ENCODE data around the gene KXD1. TPM values are rescaled to one million over a fixed set of nuclear protein-coding genes. Genes with fewer than 3 reads are reported as not detected.

The KXD1 gene
- total RNA-seq, 1 experiment from 2014 or later: 120 TPM

DNA sequence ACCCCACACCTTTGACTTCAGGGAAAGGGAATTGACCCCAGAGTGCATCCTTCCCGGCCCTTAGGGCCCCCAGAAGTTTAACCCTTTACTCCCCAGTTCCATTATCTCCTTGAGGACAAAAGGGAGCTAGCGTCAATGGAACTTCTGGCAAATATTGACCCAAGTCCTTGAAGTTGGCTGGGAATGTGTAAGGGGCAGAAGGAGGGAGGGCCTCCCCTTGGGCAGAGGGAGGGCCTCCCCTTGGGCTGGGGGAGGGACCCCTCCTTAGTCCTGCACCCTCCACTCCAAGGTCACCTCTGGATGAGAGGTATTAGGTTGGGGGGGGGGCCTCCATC lies 52.0 kb downstream of the KXD1 start:
- no peaks in the 10 kb centered on the region for H3K9me3 Mint-ChIP-seq (ENCODE audit: unreplicated experiment)
- H3K36me3 Mint-ChIP-seq (ENCODE audit: insufficient read depth, unreplicated experiment): no peaks in the 10 kb centered on the region
- TF ChIP-seq, protein P1, sequence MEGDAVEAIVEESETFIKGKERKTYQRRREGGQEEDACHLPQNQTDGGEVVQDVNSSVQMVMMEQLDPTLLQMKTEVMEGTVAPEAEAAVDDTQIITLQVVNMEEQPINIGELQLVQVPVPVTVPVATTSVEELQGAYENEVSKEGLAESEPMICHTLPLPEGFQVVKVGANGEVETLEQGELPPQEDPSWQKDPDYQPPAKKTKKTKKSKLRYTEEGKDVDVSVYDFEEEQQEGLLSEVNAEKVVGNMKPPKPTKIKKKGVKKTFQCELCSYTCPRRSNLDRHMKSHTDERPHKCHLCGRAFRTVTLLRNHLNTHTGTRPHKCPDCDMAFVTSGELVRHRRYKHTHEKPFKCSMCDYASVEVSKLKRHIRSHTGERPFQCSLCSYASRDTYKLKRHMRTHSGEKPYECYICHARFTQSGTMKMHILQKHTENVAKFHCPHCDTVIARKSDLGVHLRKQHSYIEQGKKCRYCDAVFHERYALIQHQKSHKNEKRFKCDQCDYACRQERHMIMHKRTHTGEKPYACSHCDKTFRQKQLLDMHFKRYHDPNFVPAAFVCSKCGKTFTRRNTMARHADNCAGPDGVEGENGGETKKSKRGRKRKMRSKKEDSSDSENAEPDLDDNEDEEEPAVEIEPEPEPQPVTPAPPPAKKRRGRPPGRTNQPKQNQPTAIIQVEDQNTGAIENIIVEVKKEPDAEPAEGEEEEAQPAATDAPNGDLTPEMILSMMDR (IDR thresholded peaks at IDR 0.05; ENCODE audit: unreplicated experiment): no peak
- no TSS peak for BruUV-seq (replicated peaks)
- ChIA-PET CTCF (interaction anchor here (0.6 to 1.0 kb wide), 2 partner anchors 16 to 378 kb away, joined by 3 to 4 read pairs; no protein-coding TSS in a partner anchor), POLR2A (no interaction called here)
- no peak overlapping the region for H3K4me3 Mint-ChIP-seq (ENCODE audit: unreplicated experiment)
- peaks cover 75% of the 10 kb centered on the region for H3K27me3 Mint-ChIP-seq (ENCODE audit: insufficient read depth, unreplicated experiment)
- H3K27ac Mint-ChIP-seq (ENCODE audit: low read depth, unreplicated experiment): no peak overlapping the region
- H3K4me1 Mint-ChIP-seq (ENCODE audit: insufficient read depth, unreplicated experiment): peaks cover 11% of the 10 kb centered on the region
- DNase-seq (ENCODE audit: unreplicated experiment): no peak
- intact Hi-C loops (cut with micrococcal nuclease): no loop called here

DNA sequence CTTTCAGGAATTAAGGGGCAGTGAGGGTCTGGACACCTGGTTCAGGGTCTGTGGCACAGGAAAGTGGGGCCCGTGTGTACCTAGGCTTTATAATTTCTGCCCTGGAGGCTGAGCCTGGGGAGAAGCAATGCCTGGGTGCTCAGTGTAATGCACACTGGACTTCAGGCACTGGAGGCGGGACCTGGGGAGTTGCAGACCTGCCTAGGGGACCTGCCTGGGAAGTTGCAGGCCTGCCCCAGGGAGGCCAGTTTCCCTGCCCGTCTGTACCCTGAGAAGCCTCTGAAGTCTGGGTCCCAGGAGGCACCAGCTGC lies 52.5 kb downstream of the KXD1 start:
- Mint-ChIP-seq H3K36me3 (ENCODE audit: insufficient read depth, unreplicated experiment) (no peaks in the 10 kb centered on the region), H3K27ac (ENCODE audit: low read depth, unreplicated experiment) (no peak overlapping the region), H3K9me3 (ENCODE audit: unreplicated experiment) (no peaks in the 10 kb centered on the region), H3K27me3 (ENCODE audit: insufficient read depth, unreplicated experiment) (peaks cover 75% of the 10 kb centered on the region), H3K4me3 (ENCODE audit: unreplicated experiment) (no peak overlapping the region), H3K4me1 (ENCODE audit: insufficient read depth, unreplicated experiment) (peaks cover 10% of the 10 kb centered on the region)
- intact Hi-C loops (cut with micrococcal nuclease): no loop called here
- TF ChIP-seq, protein P1 (IDR thresholded peaks at IDR 0.05; ENCODE audit: unreplicated experiment): no peak
- POLR2A ChIA-PET: no interaction called here
- CTCF ChIA-PET: interaction anchor here (1.0 kb wide), 1 partner anchor 16 kb away, joined by 3 read pairs; no protein-coding TSS in a partner anchor
- DNase-seq (ENCODE audit: unreplicated experiment): no peak
- BruUV-seq (replicated peaks): no TSS peak

DNA sequence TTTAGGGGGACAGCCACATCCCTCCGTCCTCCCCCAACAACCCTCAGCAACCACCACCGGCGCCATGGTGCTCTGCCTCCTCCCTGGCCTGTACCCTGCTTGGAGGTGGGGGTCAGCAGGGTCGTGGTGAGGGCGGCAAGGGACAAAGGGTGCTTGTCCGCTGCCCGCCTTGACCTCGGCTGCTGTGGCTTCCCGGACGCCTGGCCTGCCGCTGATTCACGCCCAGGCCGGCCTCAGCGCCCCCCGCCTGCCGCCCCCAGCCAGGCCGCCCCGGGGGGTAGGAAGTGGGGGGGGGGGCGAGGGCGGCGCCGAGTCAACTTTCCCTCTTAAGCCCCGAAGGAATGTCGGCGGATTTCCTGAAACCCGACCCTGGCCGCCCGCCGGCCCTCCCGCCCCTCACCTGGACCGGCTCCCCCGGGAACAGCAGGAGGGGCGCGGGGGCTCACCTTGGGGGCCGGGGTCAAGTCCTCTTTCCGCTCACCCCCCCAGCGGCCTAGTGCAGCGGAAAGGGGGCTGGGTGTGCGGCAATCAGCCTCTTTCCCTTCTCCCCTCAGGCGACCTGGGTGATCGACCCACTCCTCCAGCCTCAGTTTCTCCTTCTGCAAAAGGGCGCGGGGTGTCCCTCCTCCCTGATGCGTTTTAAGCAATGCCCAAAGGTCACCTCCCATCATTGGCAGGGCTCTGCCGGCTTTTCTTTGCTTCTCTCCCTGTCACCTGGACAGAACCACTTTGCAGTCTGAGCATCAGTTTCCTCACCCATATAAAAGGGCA lies 53.1 kb downstream of the KXD1 start:
- intact Hi-C loops (cut with micrococcal nuclease): no loop called here
- H3K36me3 Mint-ChIP-seq (ENCODE audit: insufficient read depth, unreplicated experiment): no peaks in the 10 kb centered on the region
- H3K4me3 Mint-ChIP-seq (ENCODE audit: unreplicated experiment): no peak overlapping the region
- DNase-seq (ENCODE audit: unreplicated experiment): no peak
- no TSS peak for BruUV-seq (replicated peaks)
- TF ChIP-seq, protein P1 (IDR thresholded peaks at IDR 0.05; ENCODE audit: unreplicated experiment): no peak
- no peaks in the 10 kb centered on the region for H3K9me3 Mint-ChIP-seq (ENCODE audit: unreplicated experiment)
- H3K27me3 Mint-ChIP-seq (ENCODE audit: insufficient read depth, unreplicated experiment): peaks cover 72% of the 10 kb centered on the region
- ChIA-PET POLR2A (no interaction called here), CTCF (interaction anchor here (1.0 kb wide), 1 partner anchor 17 kb away, joined by 3 read pairs; no protein-coding TSS in a partner anchor)
- H3K4me1 Mint-ChIP-seq (ENCODE audit: insufficient read depth, unreplicated experiment): peaks cover 6% of the 10 kb centered on the region
- H3K27ac Mint-ChIP-seq (ENCODE audit: low read depth, unreplicated experiment): no peak overlapping the region

DNA sequence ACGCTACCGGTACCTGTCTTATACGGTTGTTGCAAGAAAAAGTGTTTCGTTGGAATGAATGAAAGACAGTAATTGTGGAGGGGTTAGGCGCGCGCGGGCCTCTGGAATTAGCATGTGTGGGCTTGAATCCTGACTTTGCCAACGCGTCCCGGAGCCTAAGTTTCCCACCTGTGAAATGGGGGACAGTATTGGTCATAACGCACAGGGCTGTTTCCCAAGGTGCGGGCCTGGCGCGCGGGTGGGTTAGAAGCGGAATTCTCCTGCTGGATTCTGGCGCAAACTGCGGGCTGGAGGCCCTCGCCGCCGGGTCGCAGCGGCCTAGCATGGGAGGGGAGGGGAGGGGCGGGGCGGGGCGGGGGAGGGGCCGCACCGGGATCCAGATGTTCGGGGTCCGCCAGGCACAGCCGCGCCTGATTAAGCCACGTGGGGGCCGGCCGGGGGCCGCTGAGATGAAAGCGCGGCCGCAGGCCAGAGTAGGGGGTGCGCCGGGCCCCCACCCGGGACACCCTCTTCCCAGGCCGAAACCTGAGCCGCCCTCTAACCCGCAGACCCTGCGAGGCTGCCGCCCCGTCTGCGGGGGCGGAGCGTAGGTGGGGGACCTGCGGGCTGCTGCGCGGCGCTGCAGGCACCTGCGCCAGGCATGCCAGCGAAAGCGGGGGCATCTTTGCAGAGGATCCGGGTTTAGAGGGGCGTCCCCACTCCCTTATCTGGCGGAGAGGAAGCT lies 53.8 kb downstream of the KXD1 start:
- TF ChIP-seq, protein P1 (IDR thresholded peaks at IDR 0.05; ENCODE audit: unreplicated experiment): no peak
- H3K4me1 Mint-ChIP-seq (ENCODE audit: insufficient read depth, unreplicated experiment): peaks cover 6% of the 10 kb centered on the region
- H3K4me3 Mint-ChIP-seq (ENCODE audit: unreplicated experiment): no peak overlapping the region
- intact Hi-C loops (cut with micrococcal nuclease): no loop called here
- H3K9me3 Mint-ChIP-seq (ENCODE audit: unreplicated experiment): no peaks in the 10 kb centered on the region
- ChIA-PET CTCF (interaction anchor here (0.6 kb wide), 1 partner anchor 147 kb away, joined by 3 read pairs; no protein-coding TSS in a partner anchor), POLR2A (no interaction called here)
- BruUV-seq (replicated peaks): no TSS peak
- no peak for DNase-seq (ENCODE audit: unreplicated experiment)
- no peak overlapping the region for H3K27ac Mint-ChIP-seq (ENCODE audit: low read depth, unreplicated experiment)
- peaks cover 71% of the 10 kb centered on the region for H3K27me3 Mint-ChIP-seq (ENCODE audit: insufficient read depth, unreplicated experiment)
- H3K36me3 Mint-ChIP-seq (ENCODE audit: insufficient read depth, unreplicated experiment): no peaks in the 10 kb centered on the region

Data from MCF 10A (cell line).